SK-N-SH (cell line): ENCODE results near the gene MYO3A. TPM values are rescaled to one million over a fixed set of nuclear protein-coding genes. Genes with fewer than 3 reads are reported as not detected.
"Not testable (repeated sequence)": the region's sequence is repeated elsewhere in the genome, so short reads cannot be mapped to it uniquely, and the experiment has no call there.

Experiments used
- CTCF ChIA-PET: fragments of 300-600, 350-600 bp; formaldehyde crosslinking; extraction: SDS; loops from one replicate; lab custom pipeline; 2021; lab: Yijun Ruan, JAX
- POLR2A ChIA-PET: fragments of 350-600 bp; sonication (Branson Sonifier 250); formaldehyde crosslinking; extraction: SDS; loops from one replicate; lab custom pipeline; 2020; ENCODE audit warnings: antibody characterized with exemption, inconsistent platforms; lab: Yijun Ruan, JAX
- DNase-seq: peaks from one replicate; pipeline ENCODE4 v3.0.0; 2012
- H2AFZ ChIP-seq: fragments of 200-600 bp; sonication (generic); 2 replicates; pipeline ENCODE4 v1.8.1; 2016; ENCODE audit warnings: antibody characterized with exemption, mild to moderate bottlenecking, low read depth
- H3F3A ChIP-seq: fragments of 200-600 bp; sonication (generic); replicated peaks from 2 replicates; pipeline ENCODE3; 2016; ENCODE audit warnings: antibody characterized with exemption, mild to moderate bottlenecking; ENCODE audit not compliant: insufficient read depth
- H3K27ac ChIP-seq, 2 experiments: fragments of 200-500 bp in 1 of 2; fragments of 200-600 bp in 1 of 2; sonication (Bioruptor generic) in 1 of 2; sonication (generic), shearing (Covaris generic) in 1 of 2; 2 replicates each; pipeline versions ENCODE4 v1.5.1 to v1.6.1; 2014 to 2016; ENCODE audit warnings: low read depth in 2 of 2, inconsistent platforms in 1 of 2, low read length in 1 of 2, mild to moderate bottlenecking in 1 of 2, mixed read lengths in 1 of 2
- H3K27me3 ChIP-seq: fragments of 200-600 bp; sonication (generic), shearing (Covaris generic); 2 replicates; pipeline ENCODE4 v1.6.1; 2016; ENCODE audit warnings: mixed run types; ENCODE audit not compliant: insufficient read depth
- H3K36me3 ChIP-seq, 2 experiments: fragments of 200-500 bp in 1 of 2; fragments of 200-600 bp in 1 of 2; sonication (Bioruptor generic) in 1 of 2; sonication (generic) in 1 of 2; replicated peaks in 1 of 2; 2 replicates each; pipeline versions ENCODE3 to v1.5.1; 2014 to 2016; ENCODE audit warnings: low read length in 1 of 2, mild to moderate bottlenecking in 1 of 2; ENCODE audit not compliant: insufficient read depth in 2 of 2, control insufficient read depth in 1 of 2
- H3K4me1 ChIP-seq, 2 experiments: fragments of 200-500 bp in 1 of 2; fragments of 200-600 bp in 1 of 2; sonication (Bioruptor generic) in 1 of 2; sonication (generic), shearing (Covaris generic) in 1 of 2; 2 replicates each; pipeline versions ENCODE4 v1.5.1 to v1.6.1; 2014 to 2016; ENCODE audit warnings: low read depth in 1 of 2, low read length in 1 of 2, mixed run types in 1 of 2; ENCODE audit not compliant: insufficient read depth in 2 of 2, control insufficient read depth in 1 of 2
- H3K4me2 ChIP-seq: fragments of 200-600 bp; sonication (generic), shearing (Covaris generic); 2 replicates; pipeline ENCODE4 v1.6.1; 2017; ENCODE audit warnings: mixed run types
- H3K4me3 ChIP-seq, 2 experiments: fragments of 200-500 bp in 1 of 2; fragments of 200-600 bp in 1 of 2; sonication (Bioruptor generic) in 1 of 2; sonication (generic), shearing (Covaris generic) in 1 of 2; 2 replicates each; pipeline versions ENCODE4 v1.5.1 to v1.8.1; 2014 to 2016; ENCODE audit warnings: low read depth in 2 of 2, inconsistent platforms in 1 of 2, low read length in 1 of 2, mild to moderate bottlenecking in 1 of 2, mixed read lengths in 1 of 2, moderate library complexity in 1 of 2
- H3K79me2 ChIP-seq: fragments of 200-600 bp; sonication (generic); 2 replicates; pipeline ENCODE4 v1.8.1; 2017; ENCODE audit warnings: mild to moderate bottlenecking; ENCODE audit not compliant: insufficient read depth
- H3K9ac ChIP-seq: fragments of 200-600 bp; sonication (generic); 2 replicates; pipeline ENCODE4 v1.6.1; 2017; ENCODE audit warnings: mixed run types
- H3K9me2 ChIP-seq: fragments of 200-600 bp; sonication (generic); 2 replicates; pipeline ENCODE4 v1.6.1; 2017; ENCODE audit warnings: mixed run types
- H3K9me3 ChIP-seq: fragments of 200-600 bp; sonication (generic); 2 replicates; pipeline ENCODE4 v1.6.1; 2017; ENCODE audit warnings: mixed run types, mild to moderate bottlenecking, moderate library complexity
- H4K20me1 ChIP-seq: fragments of 200-600 bp; sonication (generic); 2 replicates; pipeline ENCODE4 v1.6.1; 2017; ENCODE audit warnings: mild to moderate bottlenecking, mixed run types; ENCODE audit not compliant: insufficient read depth
- ELF1 ChIP-seq: IDR thresholded peaks from 2 replicates; pipeline ENCODE4 v1.4.0; 2012
- EZH2phosphoT487 ChIP-seq: fragments of 200-600 bp; sonication (generic); IDR thresholded peaks from 2 replicates; pipeline ENCODE4 v1.6.1; 2017; ENCODE audit warnings: low read depth, mixed run types, mild to moderate bottlenecking, antibody characterized with exemption, moderate library complexity, borderline replicate concordance
- FOSL2 ChIP-seq: IDR thresholded peaks from 2 replicates; pipeline ENCODE4 v1.4.0; 2012; ENCODE audit warnings: low read depth, mild to moderate bottlenecking, moderate library complexity, borderline replicate concordance
- GATA2 ChIP-seq: sonication (generic); formaldehyde crosslinking; IDR thresholded peaks from 2 replicates; pipeline ENCODE4 v1.5.0; 2020; ENCODE audit warnings: mild to moderate bottlenecking, missing genetic modification reagents
- JUND ChIP-seq: IDR thresholded peaks from 2 replicates; pipeline ENCODE4 v1.4.0; 2012
- MXI1 ChIP-seq: IDR thresholded peaks from 2 replicates; pipeline ENCODE4 v1.6.1; 2012; ENCODE audit warnings: mild to moderate bottlenecking, low read depth, low read length, improper control_type of control experiment
- NFIC ChIP-seq: IDR thresholded peaks from 2 replicates; pipeline ENCODE4 v1.4.0; 2012; ENCODE audit warnings: borderline replicate concordance
- NRF1 ChIP-seq: IDR thresholded peaks from 2 replicates; pipeline ENCODE4 v1.6.1; 2012; ENCODE audit warnings: low read depth, mild to moderate bottlenecking, low read length
- POLR2AphosphoS5 ChIP-seq: IDR thresholded peaks from 2 replicates; pipeline ENCODE4 v1.6.1; 2012; ENCODE audit warnings: low read depth, low read length
- RAD21 ChIP-seq: IDR thresholded peaks from 2 replicates; pipeline ENCODE4 v1.6.1; 2012; ENCODE audit warnings: mild to moderate bottlenecking, low read length
- RXRA ChIP-seq: IDR thresholded peaks from 2 replicates; pipeline ENCODE4 v1.4.0; 2012; ENCODE audit warnings: low read depth, mild to moderate bottlenecking, borderline replicate concordance
- SMC3 ChIP-seq: IDR thresholded peaks from 2 replicates; pipeline ENCODE4 v1.6.1; 2012; ENCODE audit warnings: low read depth, low read length, improper control_type of control experiment
- TAF1 ChIP-seq: IDR thresholded peaks from 2 replicates; pipeline ENCODE4 v1.6.1; 2012; ENCODE audit warnings: low read depth, mild to moderate bottlenecking, low read length, moderate library complexity, borderline replicate concordance
- TCF12 ChIP-seq: IDR thresholded peaks from 2 replicates; pipeline ENCODE4 v1.4.0; 2012
- YY1 ChIP-seq: IDR thresholded peaks from 2 replicates; pipeline ENCODE4 v1.4.0; 2012; ENCODE audit warnings: low read depth, mild to moderate bottlenecking
- WGBS: methylation state at CpG from one replicate; pipeline ENCODE4 v1.1.6; 2017; ENCODE audit warnings: low lambda C conversion rate; 5-methylcytosine and 5-hydroxymethylcytosine counted together
- polyA plus RNA-seq, 3 experiments: library from polyadenylated mRNA; depleted of rRNA; stranded (reverse); fragments of >200 nt; gene quantifications; 2 replicates each; pipeline ENCODE4 v1.2.3, GENCODE V29; 2012
- TF ChIP-seq, protein P1 (sequence below): IDR thresholded peaks from 2 replicates; pipeline ENCODE4 v1.4.0; 2012; ENCODE audit warnings: low read depth, borderline replicate concordance
- TF ChIP-seq, protein P2 (sequence below): fragments of 150-350 bp; IDR thresholded peaks from 2 replicates; pipeline ENCODE4 v1.6.1; 2016; ENCODE audit warnings: mild to moderate bottlenecking, low read depth, low read length
- TF ChIP-seq, protein P3 (sequence below): IDR thresholded peaks from 2 replicates; pipeline ENCODE4 v1.4.0; 2012; ENCODE audit warnings: low read depth

The MYO3A gene
- polyA plus RNA-seq, 1 of the 3 experiments (the other 2 are of a cell fraction) = not detected

DNA sequence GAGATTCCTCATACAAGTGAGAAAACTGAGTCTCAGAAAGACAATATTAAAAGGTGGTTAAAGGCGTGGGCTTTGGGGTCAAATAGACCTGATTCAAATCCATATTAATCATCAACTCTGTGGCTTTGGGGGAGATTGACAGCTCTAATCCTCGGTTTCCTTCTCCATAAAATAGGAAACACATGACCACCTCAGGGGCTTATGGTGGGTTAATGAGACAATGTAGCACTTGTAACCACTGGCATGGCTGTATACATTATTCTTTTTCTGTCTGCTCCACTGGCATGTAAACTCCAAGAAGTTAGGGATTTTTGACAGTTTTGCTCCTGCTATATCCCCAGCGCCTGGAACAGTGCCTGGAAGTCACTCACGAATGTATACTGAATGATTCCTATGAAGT, 161.8 kb downstream of the MYO3A start:
- no peak overlapping the region for H3K9ac ChIP-seq
- no peak overlapping the region for H3K27ac ChIP-seq
- H3K9me3 ChIP-seq = no peaks in the 10 kb centered on the region
- DNase-seq = no peak
- WGBS = 6% methylated on average over 4 of the region's 4 CpGs
- H3K4me1 ChIP-seq = no peaks in the 10 kb centered on the region
- H3K9me2 ChIP-seq = no peaks in the 10 kb centered on the region
- H4K20me1 ChIP-seq = no peaks in the 10 kb centered on the region
- TF ChIP-seq POLR2AphosphoS5 = no peak
- no peak for TF ChIP-seq YY1
- TF ChIP-seq TCF12 = no peak
- TF ChIP-seq GATA2 (CRISPR knock-in tag) = no peak
- no peak for TF ChIP-seq NFIC
- TF ChIP-seq, protein P1, sequence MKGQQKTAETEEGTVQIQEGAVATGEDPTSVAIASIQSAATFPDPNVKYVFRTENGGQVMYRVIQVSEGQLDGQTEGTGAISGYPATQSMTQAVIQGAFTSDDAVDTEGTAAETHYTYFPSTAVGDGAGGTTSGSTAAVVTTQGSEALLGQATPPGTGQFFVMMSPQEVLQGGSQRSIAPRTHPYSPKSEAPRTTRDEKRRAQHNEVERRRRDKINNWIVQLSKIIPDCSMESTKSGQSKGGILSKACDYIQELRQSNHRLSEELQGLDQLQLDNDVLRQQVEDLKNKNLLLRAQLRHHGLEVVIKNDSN = no peak
- TF ChIP-seq RXRA = no peak
- no peak for TF ChIP-seq JUND
- no peak for TF ChIP-seq NRF1
- TF ChIP-seq EZH2phosphoT487 = no peak
- no peak for TF ChIP-seq RAD21
- no peak for TF ChIP-seq SMC3
- no peak for TF ChIP-seq ELF1
- no peak for TF ChIP-seq FOSL2
- no peak for TF ChIP-seq TAF1
- TF ChIP-seq, protein P2, sequence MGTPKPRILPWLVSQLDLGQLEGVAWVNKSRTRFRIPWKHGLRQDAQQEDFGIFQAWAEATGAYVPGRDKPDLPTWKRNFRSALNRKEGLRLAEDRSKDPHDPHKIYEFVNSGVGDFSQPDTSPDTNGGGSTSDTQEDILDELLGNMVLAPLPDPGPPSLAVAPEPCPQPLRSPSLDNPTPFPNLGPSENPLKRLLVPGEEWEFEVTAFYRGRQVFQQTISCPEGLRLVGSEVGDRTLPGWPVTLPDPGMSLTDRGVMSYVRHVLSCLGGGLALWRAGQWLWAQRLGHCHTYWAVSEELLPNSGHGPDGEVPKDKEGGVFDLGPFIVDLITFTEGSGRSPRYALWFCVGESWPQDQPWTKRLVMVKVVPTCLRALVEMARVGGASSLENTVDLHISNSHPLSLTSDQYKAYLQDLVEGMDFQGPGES = no peak
- TF ChIP-seq MXI1 = no peak
- TF ChIP-seq, protein P3, sequence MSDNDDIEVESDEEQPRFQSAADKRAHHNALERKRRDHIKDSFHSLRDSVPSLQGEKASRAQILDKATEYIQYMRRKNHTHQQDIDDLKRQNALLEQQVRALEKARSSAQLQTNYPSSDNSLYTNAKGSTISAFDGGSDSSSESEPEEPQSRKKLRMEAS = no peak
- H2AFZ ChIP-seq = no peak overlapping the region
- H3F3A ChIP-seq = no peaks in the 10 kb centered on the region
- ChIA-PET POLR2A (no interaction called here), CTCF (no interaction called here)
- H3K4me2 ChIP-seq = no peak overlapping the region
- no peak overlapping the region for H3K4me3 ChIP-seq
- H3K36me3 ChIP-seq = no peaks in the 10 kb centered on the region
- H3K79me2 ChIP-seq = no peaks in the 10 kb centered on the region
- H3K27me3 ChIP-seq = no peaks in the 10 kb centered on the region

GRCh38 chr10:26097549-26097948, 163.5 kb downstream of the MYO3A start:
- DNase-seq, H2AFZ ChIP-seq, CTCF ChIA-PET, H3K27me3 ChIP-seq, H3K79me2 ChIP-seq, POLR2A ChIA-PET, H3K4me3 ChIP-seq, H4K20me1 ChIP-seq, H3K9me2 ChIP-seq, H3K4me2 ChIP-seq, H3K9me3 ChIP-seq, H3K9ac ChIP-seq, H3F3A ChIP-seq, H3K36me3 ChIP-seq, H3K27ac ChIP-seq, H3K4me1 ChIP-seq: not testable (repeated sequence)
- 0% methylated on average over 1 of the region's 1 CpG for WGBS
